ENCODE results near the gene SLC25A39. TPM values are rescaled to one million over a fixed set of nuclear protein-coding genes. Genes with fewer than 3 reads are reported as not detected.
A peak's percentile ranks its signal among the peaks of the same experiment; 100 is the strongest.

The SLC25A39 gene
- total RNA-seq, 1 experiment from 2014 or later = 164 TPM

- Histone ChIP-seq H3K27ac (no peak overlapping the region), H2AFZ (no peak overlapping the region), H3F3A (ENCODE audit: insufficient read depth, low read depth) (no peaks in the 10 kb centered on the region), H3K79me2 (ENCODE audit: low read depth) (no peaks in the 10 kb centered on the region), H3K4me1 (replicated peaks; ENCODE audit: insufficient read depth) (0 out of 2 replicates have a peak, but pooled peaks cover 5% of the 10 kb centered on the region), H3K27me3 (ENCODE audit: insufficient read depth, low read depth) (no peaks in the 10 kb centered on the region), H3K36me3 (ENCODE audit: low read depth) (no peaks in the 10 kb centered on the region), H4K20me1 (ENCODE audit: insufficient read depth) (no peaks in the 10 kb centered on the region), H3K4me3 (no peak overlapping the region), H3K9me3 (ENCODE audit: insufficient read depth, low read depth) (no peaks in the 10 kb centered on the region), H3K9me2 (ENCODE audit: insufficient read depth) (no peaks in the 10 kb centered on the region), H3K4me2 (no peak overlapping the region)
- no TSS peak for BruUV-seq (replicated peaks)
- no peak for DNase-seq
- ChIA-PET CTCF (no interaction called here), POLR2A (ENCODE audit: unreplicated experiment) (no interaction called here)
- intact Hi-C loops (cut with micrococcal nuclease; ENCODE audit: unreplicated experiment) = no loop called here
- no peak for TF ChIP-seq EZH2 (IDR thresholded peaks at IDR 0.05; ENCODE audit: low read depth)
- TF ChIP-seq, protein P1, sequence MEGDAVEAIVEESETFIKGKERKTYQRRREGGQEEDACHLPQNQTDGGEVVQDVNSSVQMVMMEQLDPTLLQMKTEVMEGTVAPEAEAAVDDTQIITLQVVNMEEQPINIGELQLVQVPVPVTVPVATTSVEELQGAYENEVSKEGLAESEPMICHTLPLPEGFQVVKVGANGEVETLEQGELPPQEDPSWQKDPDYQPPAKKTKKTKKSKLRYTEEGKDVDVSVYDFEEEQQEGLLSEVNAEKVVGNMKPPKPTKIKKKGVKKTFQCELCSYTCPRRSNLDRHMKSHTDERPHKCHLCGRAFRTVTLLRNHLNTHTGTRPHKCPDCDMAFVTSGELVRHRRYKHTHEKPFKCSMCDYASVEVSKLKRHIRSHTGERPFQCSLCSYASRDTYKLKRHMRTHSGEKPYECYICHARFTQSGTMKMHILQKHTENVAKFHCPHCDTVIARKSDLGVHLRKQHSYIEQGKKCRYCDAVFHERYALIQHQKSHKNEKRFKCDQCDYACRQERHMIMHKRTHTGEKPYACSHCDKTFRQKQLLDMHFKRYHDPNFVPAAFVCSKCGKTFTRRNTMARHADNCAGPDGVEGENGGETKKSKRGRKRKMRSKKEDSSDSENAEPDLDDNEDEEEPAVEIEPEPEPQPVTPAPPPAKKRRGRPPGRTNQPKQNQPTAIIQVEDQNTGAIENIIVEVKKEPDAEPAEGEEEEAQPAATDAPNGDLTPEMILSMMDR (conservative IDR thresholded peaks at IDR 0.05) = no peak
Measured at GRCh38 chr17:44282264-44282663, 42.4 kb downstream of the SLC25A39 start.

GRCh38 chr17:44281570-44281969, 43.1 kb downstream of the SLC25A39 start:
- Histone ChIP-seq H3K9me2 (ENCODE audit: insufficient read depth) (no peaks in the 10 kb centered on the region), H3F3A (ENCODE audit: insufficient read depth, low read depth) (no peaks in the 10 kb centered on the region), H3K4me2 (no peak overlapping the region), H2AFZ (no peak overlapping the region), H3K27ac (no peak overlapping the region), H3K9me3 (ENCODE audit: insufficient read depth, low read depth) (no peaks in the 10 kb centered on the region), H3K79me2 (ENCODE audit: low read depth) (no peaks in the 10 kb centered on the region), H3K27me3 (ENCODE audit: insufficient read depth, low read depth) (no peaks in the 10 kb centered on the region), H3K36me3 (ENCODE audit: low read depth) (no peaks in the 10 kb centered on the region), H3K4me3 (no peak overlapping the region), H4K20me1 (ENCODE audit: insufficient read depth) (no peaks in the 10 kb centered on the region), H3K4me1 (replicated peaks; ENCODE audit: insufficient read depth) (0 out of 2 replicates have a peak, but pooled peaks cover 5% of the 10 kb centered on the region)
- CTCF ChIA-PET = no interaction called here
- no peak for DNase-seq
- BruUV-seq (replicated peaks) = no TSS peak
- TF ChIP-seq, protein P1 (conservative IDR thresholded peaks at IDR 0.05) = no peak
- TF ChIP-seq EZH2 (IDR thresholded peaks at IDR 0.05; ENCODE audit: low read depth) = no peak
- POLR2A ChIA-PET (ENCODE audit: unreplicated experiment) = interaction anchor here (0.6 kb wide), 1 partner anchor 10 kb away, joined by 10 read pairs; no protein-coding TSS in a partner anchor
- intact Hi-C loops (cut with micrococcal nuclease; ENCODE audit: unreplicated experiment) = no loop called here

DNA sequence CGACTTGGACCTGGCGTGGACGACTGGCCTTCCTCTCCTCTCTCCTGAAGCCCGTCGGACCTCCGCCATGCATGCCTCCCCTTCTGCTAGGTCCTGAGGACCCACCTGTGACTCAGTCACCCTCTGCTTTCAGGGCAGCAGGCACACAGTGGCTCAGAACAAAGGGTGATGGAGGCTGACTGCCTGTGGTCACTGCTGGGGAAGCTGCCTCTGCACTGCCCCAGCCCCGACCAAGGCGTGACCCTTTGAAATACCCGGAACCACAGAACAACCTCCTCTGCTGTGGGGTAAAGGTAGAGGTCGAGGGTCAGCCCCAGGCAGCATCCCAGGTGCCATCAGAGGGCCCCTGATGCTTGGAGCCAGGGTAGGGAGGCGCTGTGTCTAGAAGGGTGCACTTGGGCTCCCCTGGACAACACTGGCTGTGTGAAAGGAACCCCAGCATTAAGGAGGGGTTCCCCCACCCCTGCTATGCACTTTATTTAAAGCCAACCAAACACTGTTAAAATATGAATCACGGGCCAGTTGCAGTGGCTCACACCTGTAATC, 44.2 kb downstream of the SLC25A39 start:
- H3K4me3 ChIP-seq = no peak overlapping the region
- peak overlapping the region; percentile 40; the same call in 1 of the 2 replicates for H3K4me2 ChIP-seq
- H2AFZ ChIP-seq = no peak overlapping the region
- no peak overlapping the region for H3K27ac ChIP-seq
- no peaks in the 10 kb centered on the region for H3K36me3 ChIP-seq (ENCODE audit: low read depth)
- H3K9me3 ChIP-seq (ENCODE audit: insufficient read depth, low read depth) = no peaks in the 10 kb centered on the region
- CTCF ChIA-PET = no interaction called here
- H3K9me2 ChIP-seq (ENCODE audit: insufficient read depth) = no peaks in the 10 kb centered on the region
- no peaks in the 10 kb centered on the region for H3F3A ChIP-seq (ENCODE audit: insufficient read depth, low read depth)
- no peak for DNase-seq
- POLR2A ChIA-PET (ENCODE audit: unreplicated experiment) = no interaction called here
- no TSS peak for BruUV-seq (replicated peaks)
- TF ChIP-seq, protein P1 (conservative IDR thresholded peaks at IDR 0.05) = no peak
- TF ChIP-seq EZH2 (IDR thresholded peaks at IDR 0.05; ENCODE audit: low read depth) = no peak
- H3K4me1 ChIP-seq (replicated peaks; ENCODE audit: insufficient read depth) = 0 out of 2 replicates have a peak, but pooled peaks cover 5% of the 10 kb centered on the region
- H4K20me1 ChIP-seq (ENCODE audit: insufficient read depth) = no peaks in the 10 kb centered on the region
- no peaks in the 10 kb centered on the region for H3K27me3 ChIP-seq (ENCODE audit: insufficient read depth, low read depth)
- intact Hi-C loops (cut with micrococcal nuclease; ENCODE audit: unreplicated experiment) = no loop called here
- no peaks in the 10 kb centered on the region for H3K79me2 ChIP-seq (ENCODE audit: low read depth)

Data from PC-9 (cell line).